HCT116 (cell line): ENCODE measurements around the gene FLNA. TPM values are rescaled to one million over a fixed set of nuclear protein-coding genes. Genes with fewer than 3 reads are reported as not detected.
A peak's percentile ranks its signal among the peaks of the same experiment; 100 is the strongest.

Source experiments
- ATAC-seq: fragments of 200-7000 bp; cut with Tn5 transposase; 2 replicates; pipeline ENCODE4 v1.9.1; 2020; ENCODE audit warnings: mild to moderate bottlenecking, moderate library complexity
- BruUV-seq: library from RNA; stranded (reverse); fragments of 400-500 nt; replicated peaks from 2 replicates; lab custom pipeline; 2021; lab: Mats Ljungman, UMichigan
- CTCF ChIA-PET: fragments of 300-600 bp; sonication (Branson Sonifier 250); formaldehyde crosslinking; loops from one replicate; lab custom pipeline; 2021; ENCODE audit warnings: antibody characterized with exemption; lab: Charles Lee
- POLR2A ChIA-PET: fragments of 300-600, 350-600 bp; sonication (Branson Sonifier 250); formaldehyde crosslinking; loops from one replicate; lab custom pipeline; 2021; ENCODE audit warnings: antibody characterized with exemption; lab: Charles Lee
- RAD21 ChIA-PET, 2 experiments: fragments of 300-600 bp; sonication (Branson Sonifier 250); formaldehyde crosslinking; loops; one replicate each; lab custom pipeline; 2023; ENCODE audit warnings: low total read pairs in 2 of 2; ENCODE audit not compliant: uncharacterized antibody in 2 of 2, unreplicated experiment in 2 of 2, low non-redundant PET in 1 of 2; lab: Charles Lee
- DNase-seq: peaks from one replicate; pipeline ENCODE4 v3.0.0-alpha.2; 2010; ENCODE audit warnings: low read depth, low spot score
- H2AFZ ChIP-seq: fragments of 200-600 bp; shearing (Covaris generic), sonication (generic); 2 replicates; pipeline ENCODE4 v1.6.1; 2017; ENCODE audit warnings: low read depth, mixed run types, mixed read lengths, antibody characterized with exemption, low read length; ENCODE audit not compliant: poor library complexity, severe bottlenecking
- H3K27ac ChIP-seq: 2 replicates; pipeline ENCODE4 v1.5.1; 2012; ENCODE audit warnings: low read depth, low read length
- H3K27me3 ChIP-seq: fragments of 200-600 bp; sonication (generic); 2 replicates; pipeline ENCODE4 v1.6.1; 2016; ENCODE audit warnings: mixed run types, low read length, mixed read lengths; ENCODE audit not compliant: insufficient read depth
- H3K36me3 ChIP-seq, 2 experiments: fragments of 200-500 bp in 1 of 2; fragments of 200-600 bp in 1 of 2; sonication (Bioruptor generic) in 1 of 2; sonication (generic) in 1 of 2; 2 replicates each; pipeline versions ENCODE4 v1.5.1 to v1.6.1; 2014 to 2016; ENCODE audit warnings: low read length in 2 of 2, inconsistent platforms in 1 of 2, mixed read lengths in 1 of 2, mixed run types in 1 of 2; ENCODE audit not compliant: insufficient read depth in 2 of 2, control insufficient read depth in 1 of 2
- H3K4me1 ChIP-seq, 2 experiments: fragments of 200-600 bp in 1 of 2; sonication (generic) in 1 of 2; 2 replicates each; pipeline versions ENCODE4 v1.5.1 to v1.6.1; 2012 to 2017; ENCODE audit warnings: low read length in 2 of 2, inconsistent platforms in 1 of 2, mild to moderate bottlenecking in 1 of 2, mixed read lengths in 1 of 2, mixed run types in 1 of 2, moderate library complexity in 1 of 2; ENCODE audit not compliant: insufficient read depth in 2 of 2, control insufficient read depth in 1 of 2
- H3K4me2 ChIP-seq: fragments of 200-600 bp; sonication (generic); 2 replicates; pipeline ENCODE4 v1.6.1; 2017; ENCODE audit warnings: mixed run types, low read length, mixed read lengths
- H3K4me3 ChIP-seq, 2 experiments: fragments of 200-600 bp in 1 of 2; sonication (generic) in 1 of 2; replicated peaks in 1 of 2; 2 replicates each; pipeline ENCODE4 v1.5.1; 2011 to 2016; ENCODE audit warnings: low read length in 2 of 2, control low read depth in 1 of 2, low read depth in 1 of 2, mild to moderate bottlenecking in 1 of 2, mixed read lengths in 1 of 2, mixed run types in 1 of 2
- H3K79me2 ChIP-seq: fragments of 200-600 bp; sonication (generic); 2 replicates; pipeline ENCODE4 v1.6.1; 2017; ENCODE audit warnings: mild to moderate bottlenecking, mixed run types, low read length, moderate library complexity, mixed read lengths; ENCODE audit not compliant: insufficient read depth
- H3K9ac ChIP-seq: fragments of 200-600 bp; sonication (generic); 2 replicates; pipeline ENCODE4 v1.6.1; 2016; ENCODE audit warnings: low read length, mixed read lengths
- H3K9me2 ChIP-seq: fragments of 200-600 bp; sonication (generic), shearing (Covaris generic); 2 replicates; pipeline ENCODE4 v1.6.1; 2017; ENCODE audit warnings: mixed run types, mild to moderate bottlenecking, moderate library complexity; ENCODE audit not compliant: insufficient read depth
- H3K9me3 ChIP-seq, 2 experiments: fragments of 200-500 bp in 1 of 2; fragments of 200-600 bp in 1 of 2; sonication (Bioruptor generic) in 1 of 2; sonication (generic) in 1 of 2; 2 replicates each; pipeline ENCODE4 v1.6.1; 2014 to 2017; ENCODE audit warnings: low read length in 2 of 2, mixed read lengths in 2 of 2, inconsistent platforms in 1 of 2, low read depth in 1 of 2, mild to moderate bottlenecking in 1 of 2, mixed run types in 1 of 2, moderate library complexity in 1 of 2; ENCODE audit not compliant: control insufficient read depth in 1 of 2, insufficient read depth in 1 of 2
- H4K20me1 ChIP-seq: fragments of 200-600 bp; sonication (generic), shearing (Covaris generic); 2 replicates; pipeline ENCODE4 v1.6.1; 2017; ENCODE audit warnings: mixed run types, mild to moderate bottlenecking, moderate library complexity; ENCODE audit not compliant: insufficient read depth
- JUND ChIP-seq: IDR thresholded peaks from 2 replicates; pipeline ENCODE4 v1.6.1; 2012
- MAX ChIP-seq: IDR thresholded peaks from 2 replicates; pipeline ENCODE4 v1.6.1; 2012
- POLR2A ChIP-seq: IDR thresholded peaks from 2 replicates; pipeline ENCODE4 v1.7.0; 2011; ENCODE audit warnings: borderline replicate concordance; ENCODE audit not compliant: insufficient read depth, insufficient read length; ENCODE audit errors: extremely low read depth
- POLR2AphosphoS5 ChIP-seq: IDR thresholded peaks from 2 replicates; pipeline ENCODE4 v1.6.1; 2011; ENCODE audit warnings: mild to moderate bottlenecking, low read depth, low read length, moderate library complexity
- RAD21 ChIP-seq: IDR thresholded peaks from 2 replicates; pipeline ENCODE4 v1.6.1; 2012; ENCODE audit warnings: low read depth, mild to moderate bottlenecking
- SP1 ChIP-seq: IDR thresholded peaks from 2 replicates; pipeline ENCODE4 v1.6.1; 2012; ENCODE audit warnings: low read depth
- ZNF274 ChIP-seq: fragments of 200-500 bp; sonication (Bioruptor generic); IDR thresholded peaks from 2 replicates; pipeline ENCODE4 v1.6.1; 2014; ENCODE audit warnings: mild to moderate bottlenecking, low read depth, low read length, inconsistent platforms
- intact Hi-C: fragments of 100-400 bp; cut with micrococcal nuclease; formaldehyde crosslinking; loops from 2 replicates; pipeline ENCODE4 v1.10.0; 2022
- total RNA-seq: library from RNA; stranded (reverse); gene quantifications from one replicate; pipeline ENCODE4 v1.2.1, GENCODE V29; 2021; ENCODE audit not compliant: unreplicated experiment
- TF ChIP-seq, protein P1 (sequence below): IDR thresholded peaks from 2 replicates; pipeline ENCODE4 v1.6.1; 2012
- TF ChIP-seq, protein P2 (sequence below): IDR thresholded peaks from 2 replicates; pipeline ENCODE4 v1.6.1; 2012; ENCODE audit warnings: low read depth
- TF ChIP-seq, protein P3 (sequence below): IDR thresholded peaks from 2 replicates; pipeline ENCODE4 v1.6.1; 2011; ENCODE audit warnings: mild to moderate bottlenecking, low read length, moderate library complexity; ENCODE audit not compliant: insufficient replicate concordance; ENCODE audit errors: extremely low read depth

Gene FLNA
- total RNA-seq, 1 experiment from 2014 or later: 546 TPM

DNA sequence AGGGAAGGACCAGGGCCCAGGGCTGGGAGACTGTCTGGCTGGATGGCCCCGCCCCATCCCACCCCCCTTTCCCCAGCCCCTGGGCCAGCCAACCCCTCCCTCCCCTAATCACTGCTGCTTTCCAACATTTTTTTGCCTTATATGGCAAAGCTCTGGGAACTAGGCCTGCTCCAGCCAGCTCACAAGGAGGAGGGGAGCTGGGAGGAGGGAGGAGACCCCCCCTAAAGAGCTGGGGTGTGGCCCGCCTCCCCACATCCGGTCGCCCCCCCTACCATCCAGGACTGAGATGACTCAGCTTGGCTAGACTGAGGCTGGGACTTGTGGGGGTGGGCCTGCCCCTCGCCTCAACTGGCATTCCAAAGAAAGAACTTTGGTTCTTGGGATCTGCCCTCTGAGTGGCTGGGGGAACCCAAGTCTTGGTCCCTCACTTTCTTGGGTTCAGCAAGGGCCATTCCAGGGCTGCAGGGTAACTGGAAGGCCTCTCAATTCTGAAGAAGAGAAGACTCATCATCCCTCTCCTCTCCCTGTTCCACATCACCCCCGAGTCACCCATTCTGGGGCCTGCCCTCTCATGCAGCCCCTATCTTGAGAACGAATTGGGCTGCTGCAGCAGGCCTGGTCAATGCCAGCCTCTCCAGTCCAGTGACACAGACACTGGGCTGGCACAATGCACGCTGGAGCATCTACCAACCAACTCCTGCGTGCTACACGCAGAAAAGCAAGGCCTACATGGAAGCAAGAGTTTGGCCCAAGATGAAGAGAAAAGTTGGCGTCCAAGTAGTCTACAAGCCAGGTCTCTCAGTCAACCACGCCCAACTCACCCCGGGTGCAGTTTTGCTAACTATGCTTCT is 4.8 kb downstream of the FLNA start:
- H3K79me2 ChIP-seq: peaks cover 62% of the 10 kb centered on the region
- H2AFZ ChIP-seq: no peak overlapping the region
- ChIA-PET CTCF (no interaction called here), POLR2A (interaction anchor here (0.6 to 1.5 kb wide), 4 partner anchors 9 to 365 kb away, joined by 3 to 7 read pairs (median 4); partner anchors contain the start of genes EMD, RPL10 and UBL4A), RAD21 (no interaction called here)
- H3K36me3 ChIP-seq: peaks cover 6 to 22% of the 10 kb centered on the region in 2 experiments; a peak in 2 of 4 replicates
- no peak for TF ChIP-seq POLR2A
- no peak for TF ChIP-seq MAX
- no peak for TF ChIP-seq JUND
- peak; percentile 13; the same call in 1 of the 2 replicates for TF ChIP-seq POLR2AphosphoS5
- TF ChIP-seq, protein P1, sequence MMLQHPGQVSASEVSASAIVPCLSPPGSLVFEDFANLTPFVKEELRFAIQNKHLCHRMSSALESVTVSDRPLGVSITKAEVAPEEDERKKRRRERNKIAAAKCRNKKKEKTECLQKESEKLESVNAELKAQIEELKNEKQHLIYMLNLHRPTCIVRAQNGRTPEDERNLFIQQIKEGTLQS: no peak
- H3K4me2 ChIP-seq: peak overlapping the region; percentile 94
- TSS peak; percentile 65 for BruUV-seq
- peaks cover 10 to 46% of the 10 kb centered on the region in 2 experiments for H3K4me1 ChIP-seq
- no peaks in the 10 kb centered on the region for H3K27me3 ChIP-seq
- DNase-seq: peak; percentile 63
- H3K9me3 ChIP-seq: no peaks in the 10 kb centered on the region
- H3K9me2 ChIP-seq: no peaks in the 10 kb centered on the region
- ATAC-seq: peak; percentile 47
- H3K27ac ChIP-seq: peak overlapping the region; percentile 82
- H3K9ac ChIP-seq: peak overlapping the region; percentile 77
- H4K20me1 ChIP-seq: no peaks in the 10 kb centered on the region
- H3K4me3 ChIP-seq: peak overlapping the region; percentile 74 to 78
- intact Hi-C loops: no loop called here

DNA sequence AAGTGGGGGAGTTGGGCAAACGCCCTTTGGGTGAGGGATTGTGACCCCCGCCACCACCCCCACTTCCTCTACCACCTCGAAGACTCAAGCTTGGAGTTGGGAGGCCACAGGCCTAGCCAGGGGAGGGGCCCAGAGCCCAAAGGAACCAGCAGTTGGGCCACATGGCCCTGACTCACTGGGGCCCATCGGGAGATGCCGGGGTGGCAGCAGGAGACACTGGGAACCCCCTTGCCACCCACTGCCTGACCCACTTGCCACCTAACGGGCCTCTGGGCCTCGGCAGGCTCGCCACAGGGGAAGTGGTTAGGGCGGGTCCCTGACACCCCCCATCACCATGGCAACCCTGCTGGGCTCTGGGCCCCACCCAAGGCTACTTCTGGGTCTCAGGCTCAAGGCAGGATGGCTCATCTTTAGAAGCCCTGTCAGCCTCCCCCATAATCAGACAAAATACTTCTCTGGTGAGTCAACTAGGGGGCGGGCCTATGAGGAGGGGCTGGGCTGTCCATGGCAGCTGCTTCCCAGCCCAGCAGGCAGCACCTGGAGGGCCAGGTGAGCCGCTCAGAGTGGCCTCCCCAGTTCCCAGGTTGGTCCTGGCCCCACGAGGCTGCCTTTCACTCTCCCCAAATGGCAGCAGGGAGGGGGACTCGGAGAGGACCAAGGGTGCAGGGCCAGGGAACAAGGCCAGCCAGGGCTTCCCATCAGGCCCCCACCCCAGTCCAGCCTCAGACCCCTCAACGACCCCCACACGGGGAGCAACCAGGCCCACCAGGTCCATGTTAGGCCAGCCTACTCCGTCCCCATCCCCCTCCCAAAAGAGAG is 5.6 kb downstream of the FLNA start:
- ChIA-PET CTCF (no interaction called here), RAD21 (no interaction called here), POLR2A (interaction anchor here (0.6 to 1.5 kb wide), 4 partner anchors 10 to 365 kb away, joined by 3 to 7 read pairs (median 4); partner anchors contain the start of genes EMD, RPL10 and UBL4A)
- intact Hi-C loops: no loop called here
- BruUV-seq: no TSS peak
- Histone ChIP-seq H3K9me2 (no peaks in the 10 kb centered on the region), H3K27me3 (no peaks in the 10 kb centered on the region), H4K20me1 (no peaks in the 10 kb centered on the region), H2AFZ (no peak overlapping the region), H3K4me1 (peaks cover 10 to 41% of the 10 kb centered on the region in 2 experiments), H3K36me3 (peaks cover 6 to 22% of the 10 kb centered on the region in 2 experiments; a peak in 2 of 4 replicates), H3K4me3 (peak overlapping the region; percentile 74 to 78), H3K27ac (peak overlapping the region; percentile 82), H3K79me2 (peaks cover 70% of the 10 kb centered on the region), H3K9ac (peak overlapping the region; percentile 77), H3K4me2 (peak overlapping the region; percentile 94), H3K9me3 (no peaks in the 10 kb centered on the region)
- ATAC-seq (peak; percentile 49), DNase-seq (peak; percentile 62)
- TF ChIP-seq, protein P2, sequence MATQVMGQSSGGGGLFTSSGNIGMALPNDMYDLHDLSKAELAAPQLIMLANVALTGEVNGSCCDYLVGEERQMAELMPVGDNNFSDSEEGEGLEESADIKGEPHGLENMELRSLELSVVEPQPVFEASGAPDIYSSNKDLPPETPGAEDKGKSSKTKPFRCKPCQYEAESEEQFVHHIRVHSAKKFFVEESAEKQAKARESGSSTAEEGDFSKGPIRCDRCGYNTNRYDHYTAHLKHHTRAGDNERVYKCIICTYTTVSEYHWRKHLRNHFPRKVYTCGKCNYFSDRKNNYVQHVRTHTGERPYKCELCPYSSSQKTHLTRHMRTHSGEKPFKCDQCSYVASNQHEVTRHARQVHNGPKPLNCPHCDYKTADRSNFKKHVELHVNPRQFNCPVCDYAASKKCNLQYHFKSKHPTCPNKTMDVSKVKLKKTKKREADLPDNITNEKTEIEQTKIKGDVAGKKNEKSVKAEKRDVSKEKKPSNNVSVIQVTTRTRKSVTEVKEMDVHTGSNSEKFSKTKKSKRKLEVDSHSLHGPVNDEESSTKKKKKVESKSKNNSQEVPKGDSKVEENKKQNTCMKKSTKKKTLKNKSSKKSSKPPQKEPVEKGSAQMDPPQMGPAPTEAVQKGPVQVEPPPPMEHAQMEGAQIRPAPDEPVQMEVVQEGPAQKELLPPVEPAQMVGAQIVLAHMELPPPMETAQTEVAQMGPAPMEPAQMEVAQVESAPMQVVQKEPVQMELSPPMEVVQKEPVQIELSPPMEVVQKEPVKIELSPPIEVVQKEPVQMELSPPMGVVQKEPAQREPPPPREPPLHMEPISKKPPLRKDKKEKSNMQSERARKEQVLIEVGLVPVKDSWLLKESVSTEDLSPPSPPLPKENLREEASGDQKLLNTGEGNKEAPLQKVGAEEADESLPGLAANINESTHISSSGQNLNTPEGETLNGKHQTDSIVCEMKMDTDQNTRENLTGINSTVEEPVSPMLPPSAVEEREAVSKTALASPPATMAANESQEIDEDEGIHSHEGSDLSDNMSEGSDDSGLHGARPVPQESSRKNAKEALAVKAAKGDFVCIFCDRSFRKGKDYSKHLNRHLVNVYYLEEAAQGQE: no peak
- no peak for TF ChIP-seq ZNF274
- TF ChIP-seq, protein P3, sequence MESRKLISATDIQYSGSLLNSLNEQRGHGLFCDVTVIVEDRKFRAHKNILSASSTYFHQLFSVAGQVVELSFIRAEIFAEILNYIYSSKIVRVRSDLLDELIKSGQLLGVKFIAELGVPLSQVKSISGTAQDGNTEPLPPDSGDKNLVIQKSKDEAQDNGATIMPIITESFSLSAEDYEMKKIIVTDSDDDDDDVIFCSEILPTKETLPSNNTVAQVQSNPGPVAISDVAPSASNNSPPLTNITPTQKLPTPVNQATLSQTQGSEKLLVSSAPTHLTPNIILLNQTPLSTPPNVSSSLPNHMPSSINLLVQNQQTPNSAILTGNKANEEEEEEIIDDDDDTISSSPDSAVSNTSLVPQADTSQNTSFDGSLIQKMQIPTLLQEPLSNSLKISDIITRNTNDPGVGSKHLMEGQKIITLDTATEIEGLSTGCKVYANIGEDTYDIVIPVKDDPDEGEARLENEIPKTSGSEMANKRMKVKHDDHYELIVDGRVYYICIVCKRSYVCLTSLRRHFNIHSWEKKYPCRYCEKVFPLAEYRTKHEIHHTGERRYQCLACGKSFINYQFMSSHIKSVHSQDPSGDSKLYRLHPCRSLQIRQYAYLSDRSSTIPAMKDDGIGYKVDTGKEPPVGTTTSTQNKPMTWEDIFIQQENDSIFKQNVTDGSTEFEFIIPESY: no peak
- no peak for TF ChIP-seq SP1
- TF ChIP-seq POLR2AphosphoS5: peak; percentile 30; the same call in 1 of the 2 replicates
- no peak for TF ChIP-seq RAD21
